ENCODE results near the gene PRTG. TPM values are rescaled to one million over a fixed set of nuclear protein-coding genes. Genes with fewer than 3 reads are reported as not detected.

Gene PRTG
- total and polyA plus RNA-seq, 10 of the 15 experiments (the other 5 are each of a cell fraction or from before 2014, with no cell fraction given), result under 0.01 to 0.25 TPM; not detected in 8

- RAD21 ChIA-PET (ENCODE audit: unreplicated experiment), result no interaction called here
These were observed 66.4 kb downstream of the PRTG start for GRCh38 chr15:55676507-55676906.

DNA sequence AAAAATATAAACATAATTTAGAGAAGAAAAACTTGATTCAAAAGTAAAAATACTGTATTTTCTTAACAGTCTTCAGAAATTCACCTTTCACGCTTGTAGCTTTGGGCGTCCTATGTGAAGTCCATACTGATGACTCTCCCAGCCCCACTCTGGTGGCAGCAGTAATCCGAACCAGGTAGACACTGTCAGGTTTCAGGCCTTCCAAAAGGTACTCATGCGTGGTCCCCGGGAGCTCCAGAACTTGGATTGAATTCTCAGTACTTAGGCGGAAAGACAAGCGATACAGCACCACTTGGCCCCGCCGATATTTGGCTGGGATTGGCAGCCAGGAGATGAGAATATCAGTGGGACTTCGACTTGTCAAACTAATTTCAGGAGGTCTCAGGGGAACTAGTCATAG, 69.7 kb downstream of the PRTG start:
- WGBS (ENCODE audit: insufficient coverage, insufficient replicate concordance, low lambda C conversion rate, missing lambda C conversion rate), result 77% methylated on average over 10 of the region's 10 CpGs
- H3K79me2 ChIP-seq (ENCODE audit: control insufficient read depth, insufficient read depth, low read length), result no peaks in the 10 kb centered on the region
- no peaks in the 10 kb centered on the region for H3K4me1 ChIP-seq (ENCODE audit: control insufficient read depth, insufficient read depth, low read length)
- H3K9me3 ChIP-seq (replicated peaks; ENCODE audit: control insufficient read depth, insufficient read depth, low read length), result no peaks in the 10 kb centered on the region
- no peak overlapping the region for H3K27ac ChIP-seq (ENCODE audit: control insufficient read depth, insufficient read depth)
- 0 out of 4 replicates have a peak, but pooled peaks cover 0 to 1% of the 10 kb centered on the region in 2 experiments for H3K27me3 ChIP-seq (replicated peaks in 1 of 2; ENCODE audit: control insufficient read depth in 2 of 2, insufficient read depth in 2 of 2, low read length in 1 of 2)
- in situ Hi-C loops (cut with MboI), result loop anchor here (25.0 kb wide), 1 partner anchor 764 kb away; no protein-coding TSS in a partner anchor
- ATAC-seq (no peak), FAIRE-seq (no peak), DNase-seq (ENCODE audit: low read depth, low spot score) (no peak)
- no peak overlapping the region for H3K9ac ChIP-seq (ENCODE audit: control insufficient read depth, insufficient read depth, low read length)
- H4K20me1 ChIP-seq (ENCODE audit: control insufficient read depth, insufficient read depth), result no peaks in the 10 kb centered on the region
- H3K4me2 ChIP-seq (ENCODE audit: control insufficient read depth, insufficient read depth), result no peak overlapping the region
- ChIA-PET RAD21 (ENCODE audit: unreplicated experiment) (no interaction called here), CTCF (no interaction called here), SMC1A (ENCODE audit: uncharacterized antibody, unreplicated experiment) (no interaction called here), POLR2A (no interaction called here)
- H2AFZ ChIP-seq (ENCODE audit: control insufficient read depth, low read depth, low read length), result no peak overlapping the region
- no TSS peak for BruUV-seq (replicated peaks)
- no peaks in the 10 kb centered on the region for H3K36me3 ChIP-seq (ENCODE audit: control insufficient read depth in 2 of 2, insufficient read depth in 2 of 2, low read length in 1 of 2)
- intact Hi-C loops (cut with micrococcal nuclease; ENCODE audit: unreplicated experiment), result no loop called here
- H3K4me3 ChIP-seq, result no peak overlapping the region
- TF ChIP-seq LARP7 (IDR thresholded peaks at IDR 0.05) (no peak), NR2C1 (IDR thresholded peaks at IDR 0.05) (no peak), CTCF (IDR thresholded peaks at IDR 0.05 in 2 of 3, conservative IDR thresholded peaks at IDR 0.05 in 1 of 3; ENCODE audit: control insufficient read depth in 2 of 3, extremely low read depth in 1 of 3, insufficient read depth in 1 of 3, low read depth in 3 of 3, low read length in 3 of 3) (no peak), MTA2 (IDR thresholded peaks at IDR 0.05; ENCODE audit: low read depth) (no peak), EED (IDR thresholded peaks at IDR 0.05; ENCODE audit: low read depth) (no peak), REST (IDR thresholded peaks at IDR 0.05; ENCODE audit: low read depth, low read length) (no peak)
- TF ChIP-seq, protein P1, sequence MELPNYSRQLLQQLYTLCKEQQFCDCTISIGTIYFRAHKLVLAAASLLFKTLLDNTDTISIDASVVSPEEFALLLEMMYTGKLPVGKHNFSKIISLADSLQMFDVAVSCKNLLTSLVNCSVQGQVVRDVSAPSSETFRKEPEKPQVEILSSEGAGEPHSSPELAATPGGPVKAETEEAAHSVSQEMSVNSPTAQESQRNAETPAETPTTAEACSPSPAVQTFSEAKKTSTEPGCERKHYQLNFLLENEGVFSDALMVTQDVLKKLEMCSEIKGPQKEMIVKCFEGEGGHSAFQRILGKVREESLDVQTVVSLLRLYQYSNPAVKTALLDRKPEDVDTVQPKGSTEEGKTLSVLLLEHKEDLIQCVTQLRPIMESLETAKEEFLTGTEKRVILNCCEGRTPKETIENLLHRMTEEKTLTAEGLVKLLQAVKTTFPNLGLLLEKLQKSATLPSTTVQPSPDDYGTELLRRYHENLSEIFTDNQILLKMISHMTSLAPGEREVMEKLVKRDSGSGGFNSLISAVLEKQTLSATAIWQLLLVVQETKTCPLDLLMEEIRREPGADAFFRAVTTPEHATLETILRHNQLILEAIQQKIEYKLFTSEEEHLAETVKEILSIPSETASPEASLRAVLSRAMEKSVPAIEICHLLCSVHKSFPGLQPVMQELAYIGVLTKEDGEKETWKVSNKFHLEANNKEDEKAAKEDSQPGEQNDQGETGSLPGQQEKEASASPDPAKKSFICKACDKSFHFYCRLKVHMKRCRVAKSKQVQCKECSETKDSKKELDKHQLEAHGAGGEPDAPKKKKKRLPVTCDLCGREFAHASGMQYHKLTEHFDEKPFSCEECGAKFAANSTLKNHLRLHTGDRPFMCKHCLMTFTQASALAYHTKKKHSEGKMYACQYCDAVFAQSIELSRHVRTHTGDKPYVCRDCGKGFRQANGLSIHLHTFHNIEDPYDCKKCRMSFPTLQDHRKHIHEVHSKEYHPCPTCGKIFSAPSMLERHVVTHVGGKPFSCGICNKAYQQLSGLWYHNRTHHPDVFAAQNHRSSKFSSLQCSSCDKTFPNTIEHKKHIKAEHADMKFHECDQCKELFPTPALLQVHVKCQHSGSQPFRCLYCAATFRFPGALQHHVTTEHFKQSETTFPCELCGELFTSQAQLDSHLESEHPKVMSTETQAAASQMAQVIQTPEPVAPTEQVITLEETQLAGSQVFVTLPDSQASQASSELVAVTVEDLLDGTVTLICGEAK (IDR thresholded peaks at IDR 0.05; ENCODE audit: borderline replicate concordance), result no peak

More at GRCh38 chr15:55676507-55676906, 66.4 kb downstream of the PRTG start:
- Histone ChIP-seq H3K27me3 (replicated peaks in 1 of 2; ENCODE audit: control insufficient read depth in 2 of 2, insufficient read depth in 2 of 2, low read length in 1 of 2) (no peaks in the 10 kb centered on the region), H3K4me1 (ENCODE audit: control insufficient read depth, insufficient read depth, low read length) (peaks cover 4% of the 10 kb centered on the region; the same call in 1 of the 2 replicates), H3K36me3 (ENCODE audit: control insufficient read depth in 2 of 2, insufficient read depth in 2 of 2, low read length in 1 of 2) (no peaks in the 10 kb centered on the region), H2AFZ (ENCODE audit: control insufficient read depth, low read depth, low read length) (no peak overlapping the region), H3K79me2 (ENCODE audit: control insufficient read depth, insufficient read depth, low read length) (no peaks in the 10 kb centered on the region), H3K9me3 (replicated peaks; ENCODE audit: control insufficient read depth, insufficient read depth, low read length) (no peaks in the 10 kb centered on the region), H3K27ac (ENCODE audit: control insufficient read depth, insufficient read depth) (no peak overlapping the region), H3K9ac (ENCODE audit: control insufficient read depth, insufficient read depth, low read length) (no peak overlapping the region), H4K20me1 (ENCODE audit: control insufficient read depth, insufficient read depth) (no peaks in the 10 kb centered on the region), H3K4me3 (no peak overlapping the region), H3K4me2 (ENCODE audit: control insufficient read depth, insufficient read depth) (no peak overlapping the region)
- TF ChIP-seq SP1 (IDR thresholded peaks at IDR 0.05; ENCODE audit: low read depth, low read length), result no peak
- 66% methylated on average over 2 of the region's 2 CpGs for WGBS (ENCODE audit: insufficient coverage, insufficient replicate concordance, low lambda C conversion rate, missing lambda C conversion rate)
- intact Hi-C loops (cut with micrococcal nuclease; ENCODE audit: unreplicated experiment) (no loop called here), in situ Hi-C loops (cut with MboI) (no loop called here)
- FAIRE-seq, result no peak
- ChIA-PET CTCF (no interaction called here), SMC1A (ENCODE audit: uncharacterized antibody, unreplicated experiment) (no interaction called here), POLR2A (no interaction called here)
- no peak for DNase-seq (ENCODE audit: low read depth, low spot score)
- ATAC-seq, result no peak
- BruUV-seq (replicated peaks), result no TSS peak
